MM.1S (cell line): Measurements from ENCODE around the gene OSBPL2.

Experiments
- DNase-seq: peaks from one replicate; pipeline ENCODE4 v3.0.0-alpha.2; 2015
- H2AFZ ChIP-seq: fragments of 300-600 bp; sonication (generic); 2 replicates; pipeline ENCODE4 v1.6.0; 2016; ENCODE audit warnings: antibody characterized with exemption, low read length
- H3F3A ChIP-seq: fragments of 300-600 bp; sonication (generic); 2 replicates; pipeline ENCODE4 v1.6.1; 2016; ENCODE audit warnings: mild to moderate bottlenecking, antibody characterized with exemption, low read length, moderate library complexity, mixed read lengths; ENCODE audit not compliant: insufficient read depth
- H3K27ac ChIP-seq: fragments of 300-600 bp; sonication (generic); 2 replicates; pipeline ENCODE4 v1.5.1; 2016; ENCODE audit warnings: mild to moderate bottlenecking, low read length
- H3K27me3 ChIP-seq: fragments of 300-600 bp; sonication (generic); replicated peaks from 2 replicates; pipeline ENCODE4 v1.6.0; 2016; ENCODE audit warnings: low read length; ENCODE audit not compliant: insufficient read depth
- H3K36me3 ChIP-seq: fragments of 300-600 bp; sonication (generic); replicated peaks from 2 replicates; pipeline ENCODE4 v1.6.1; 2016; ENCODE audit warnings: mild to moderate bottlenecking, low read length, mixed read lengths; ENCODE audit not compliant: insufficient read depth
- H3K4me1 ChIP-seq: fragments of 300-600 bp; sonication (generic); 2 replicates; pipeline ENCODE4 v1.6.1; 2016; ENCODE audit warnings: low read length, mixed read lengths
- H3K4me2 ChIP-seq: fragments of 300-600 bp; sonication (generic); 2 replicates; pipeline ENCODE4 v1.6.0; 2016; ENCODE audit warnings: low read depth, low read length
- H3K4me3 ChIP-seq: fragments of 300-600 bp; sonication (generic); 2 replicates; pipeline ENCODE4 v1.5.1; 2016; ENCODE audit warnings: low read length, mixed read lengths
- H3K79me2 ChIP-seq: fragments of 300-600 bp; sonication (generic); 2 replicates; pipeline ENCODE4 v1.6.1; 2016; ENCODE audit warnings: mixed run types, low read length, mixed read lengths
- H3K9ac ChIP-seq: fragments of 300-600 bp; sonication (generic); 2 replicates; pipeline ENCODE4 v1.6.1; 2016; ENCODE audit warnings: low read length, mixed read lengths
- H3K9me2 ChIP-seq: fragments of 300-600 bp; sonication (generic); replicated peaks from 2 replicates; pipeline ENCODE4 v1.6.1; 2016; ENCODE audit warnings: mild to moderate bottlenecking, low read length, mixed read lengths; ENCODE audit not compliant: insufficient read depth
- H3K9me3 ChIP-seq: fragments of 300-600 bp; sonication (generic); replicated peaks from 2 replicates; pipeline ENCODE4 v1.6.1; 2016; ENCODE audit warnings: mild to moderate bottlenecking, low read length, mixed read lengths; ENCODE audit not compliant: insufficient read depth
- H4K20me1 ChIP-seq: fragments of 300-600 bp; sonication (generic); 2 replicates; pipeline ENCODE4 v1.6.1; 2016; ENCODE audit warnings: mild to moderate bottlenecking, low read length, moderate library complexity, mixed read lengths; ENCODE audit not compliant: insufficient read depth
- EZH2 ChIP-seq: fragments of 300-600 bp; sonication (generic); optimal IDR thresholded peaks from 2 replicates; pipeline ENCODE3; 2017; ENCODE audit warnings: low read depth, mild to moderate bottlenecking, antibody characterized with exemption, low read length, mixed read lengths
- EZH2phosphoT487 ChIP-seq: fragments of 300-600 bp; sonication (generic); IDR thresholded peaks from 2 replicates; pipeline ENCODE4 v1.6.1; 2018; ENCODE audit warnings: antibody characterized with exemption, low read length
- TF ChIP-seq, protein P1 (sequence below): fragments of 300-600 bp; sonication (generic); IDR thresholded peaks from 2 replicates; pipeline ENCODE4 v1.5.1; 2016; ENCODE audit warnings: antibody characterized with exemption, low read length, mixed read lengths

OSBPL2 gene

DNA sequence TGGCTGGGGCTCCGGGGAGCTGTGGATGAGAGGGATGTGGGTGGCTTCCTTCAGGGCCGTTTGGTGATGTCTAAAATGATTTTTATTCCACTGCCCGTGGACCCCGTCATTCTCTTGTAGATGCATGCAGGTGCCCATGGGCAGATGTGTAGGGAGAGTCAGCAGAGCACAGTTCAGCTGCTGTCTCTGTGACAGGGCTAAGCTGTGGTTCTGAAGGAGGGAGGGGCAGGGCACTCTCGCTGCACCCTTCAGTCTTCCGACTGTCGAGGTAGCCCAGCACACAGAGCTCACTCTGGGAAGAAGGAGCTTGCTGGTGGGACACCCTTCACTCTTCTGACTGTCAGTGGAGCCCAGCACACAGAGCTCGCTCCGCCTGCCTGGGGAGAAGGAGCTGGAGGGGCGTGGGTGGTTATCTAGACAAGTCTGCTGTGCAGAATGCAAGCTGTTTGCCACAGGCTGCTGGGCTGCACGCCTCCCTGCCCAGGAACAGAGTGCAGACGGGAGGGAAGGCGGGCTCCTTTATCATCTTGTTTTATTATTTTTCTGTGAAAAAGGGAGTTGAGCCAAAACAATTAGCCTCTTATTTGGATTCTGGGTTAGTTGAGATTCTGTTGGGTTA, 36.1 kb downstream of the OSBPL2 start:
- H3F3A ChIP-seq = no peaks in the 10 kb centered on the region
- H2AFZ ChIP-seq = no peak overlapping the region
- H3K4me3 ChIP-seq = no peak overlapping the region
- H3K79me2 ChIP-seq = no peaks in the 10 kb centered on the region
- H3K9ac ChIP-seq = no peak overlapping the region
- no peaks in the 10 kb centered on the region for H3K9me2 ChIP-seq
- H3K36me3 ChIP-seq = no peaks in the 10 kb centered on the region
- H3K9me3 ChIP-seq = no peaks in the 10 kb centered on the region
- TF ChIP-seq, protein P1, sequence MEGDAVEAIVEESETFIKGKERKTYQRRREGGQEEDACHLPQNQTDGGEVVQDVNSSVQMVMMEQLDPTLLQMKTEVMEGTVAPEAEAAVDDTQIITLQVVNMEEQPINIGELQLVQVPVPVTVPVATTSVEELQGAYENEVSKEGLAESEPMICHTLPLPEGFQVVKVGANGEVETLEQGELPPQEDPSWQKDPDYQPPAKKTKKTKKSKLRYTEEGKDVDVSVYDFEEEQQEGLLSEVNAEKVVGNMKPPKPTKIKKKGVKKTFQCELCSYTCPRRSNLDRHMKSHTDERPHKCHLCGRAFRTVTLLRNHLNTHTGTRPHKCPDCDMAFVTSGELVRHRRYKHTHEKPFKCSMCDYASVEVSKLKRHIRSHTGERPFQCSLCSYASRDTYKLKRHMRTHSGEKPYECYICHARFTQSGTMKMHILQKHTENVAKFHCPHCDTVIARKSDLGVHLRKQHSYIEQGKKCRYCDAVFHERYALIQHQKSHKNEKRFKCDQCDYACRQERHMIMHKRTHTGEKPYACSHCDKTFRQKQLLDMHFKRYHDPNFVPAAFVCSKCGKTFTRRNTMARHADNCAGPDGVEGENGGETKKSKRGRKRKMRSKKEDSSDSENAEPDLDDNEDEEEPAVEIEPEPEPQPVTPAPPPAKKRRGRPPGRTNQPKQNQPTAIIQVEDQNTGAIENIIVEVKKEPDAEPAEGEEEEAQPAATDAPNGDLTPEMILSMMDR = no peak
- TF ChIP-seq EZH2phosphoT487 (no peak), EZH2 (no peak)
- H4K20me1 ChIP-seq = no peaks in the 10 kb centered on the region
- H3K4me2 ChIP-seq = no peak overlapping the region
- H3K27ac ChIP-seq = no peak overlapping the region
- no peaks in the 10 kb centered on the region for H3K4me1 ChIP-seq
- DNase-seq = no peak
- no peaks in the 10 kb centered on the region for H3K27me3 ChIP-seq

DNA sequence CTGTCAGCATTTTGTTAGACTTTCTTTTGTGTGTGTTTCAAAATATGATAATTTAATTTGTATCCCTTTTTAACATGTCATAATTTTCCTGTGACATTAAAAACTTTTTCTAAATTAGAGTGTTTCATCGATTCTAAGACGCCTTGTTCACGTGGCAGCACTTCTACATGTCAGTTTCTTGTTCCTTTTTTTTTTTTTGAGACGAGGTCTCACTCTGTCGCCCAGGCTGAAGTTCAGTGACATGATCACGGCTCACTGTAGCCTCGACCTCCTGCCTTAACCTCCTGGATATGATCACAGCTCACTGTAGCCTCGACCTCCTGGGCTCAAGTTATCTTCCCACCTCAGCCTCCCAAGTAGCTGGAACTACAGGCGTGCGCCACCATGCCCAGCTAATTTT, 36.9 kb downstream of the OSBPL2 start:
- H4K20me1 ChIP-seq = no peaks in the 10 kb centered on the region
- no peak overlapping the region for H3K4me3 ChIP-seq
- H3K9ac ChIP-seq = no peak overlapping the region
- no peaks in the 10 kb centered on the region for H3K9me3 ChIP-seq
- H3K4me1 ChIP-seq = no peaks in the 10 kb centered on the region
- TF ChIP-seq EZH2 (no peak), EZH2phosphoT487 (no peak)
- TF ChIP-seq, protein P1 = no peak
- no peaks in the 10 kb centered on the region for H3K27me3 ChIP-seq
- no peak overlapping the region for H3K4me2 ChIP-seq
- H3F3A ChIP-seq = no peaks in the 10 kb centered on the region
- no peak for DNase-seq
- no peaks in the 10 kb centered on the region for H3K9me2 ChIP-seq
- H3K79me2 ChIP-seq = no peaks in the 10 kb centered on the region
- H3K27ac ChIP-seq = no peak overlapping the region
- H3K36me3 ChIP-seq = no peaks in the 10 kb centered on the region
- no peak overlapping the region for H2AFZ ChIP-seq

DNA sequence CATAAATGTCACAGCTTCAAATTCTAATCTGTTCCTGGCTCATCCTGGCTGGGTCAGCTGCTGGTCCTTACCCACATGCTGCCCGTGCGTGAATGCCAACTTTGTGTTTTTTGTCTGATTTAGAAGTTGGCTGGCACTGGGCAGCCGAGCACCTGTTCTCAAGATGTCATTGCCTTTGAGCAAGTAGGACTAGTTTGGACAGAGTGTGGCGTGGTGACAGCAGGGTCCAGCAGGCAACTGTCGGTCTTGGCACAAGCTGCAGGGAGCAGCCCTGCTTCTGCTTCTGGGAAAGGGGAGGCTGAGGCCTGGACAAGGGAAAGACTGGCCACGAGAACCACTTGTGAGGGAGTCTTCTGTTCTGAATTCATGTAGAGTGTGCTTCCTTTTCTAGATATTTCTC, 38.1 kb downstream of the OSBPL2 start:
- Histone ChIP-seq H4K20me1 (no peaks in the 10 kb centered on the region), H3K9me3 (no peaks in the 10 kb centered on the region), H3K9ac (no peak overlapping the region), H3K9me2 (no peaks in the 10 kb centered on the region), H3K4me2 (no peak overlapping the region), H3K36me3 (no peaks in the 10 kb centered on the region), H3K27me3 (no peaks in the 10 kb centered on the region), H3F3A (no peaks in the 10 kb centered on the region), H3K4me1 (no peaks in the 10 kb centered on the region), H3K27ac (no peak overlapping the region), H2AFZ (no peak overlapping the region), H3K4me3 (no peak overlapping the region), H3K79me2 (no peaks in the 10 kb centered on the region)
- TF ChIP-seq EZH2 = no peak
- TF ChIP-seq EZH2phosphoT487 = no peak
- TF ChIP-seq, protein P1 = no peak
- no peak for DNase-seq
